Muscle layer of duodenum (tissue), 2 donors: ENCODE data around the gene HIP1R.
"Not testable (repeated sequence)": the region's sequence is repeated elsewhere in the genome, so short reads cannot be mapped to it uniquely, and the experiment has no call there.

Experiments
- H3K27ac ChIP-seq: one replicate; pipeline ENCODE4 v1.7.0; 2013; ENCODE audit warnings: mild to moderate bottlenecking, low read length
- H3K27me3 ChIP-seq: one replicate; pipeline ENCODE4 v1.7.0; 2013; ENCODE audit warnings: low read depth, mild to moderate bottlenecking, control low read depth, low read length
- H3K36me3 ChIP-seq, 2 donors: one replicate each; pipeline ENCODE4 v1.7.0; 2013; ENCODE audit warnings: low read length in 2 of 2, control low read depth in 1 of 2, mild to moderate bottlenecking in 1 of 2; ENCODE audit not compliant: insufficient read depth in 2 of 2, control insufficient read depth in 1 of 2
- H3K4me1 ChIP-seq, 2 donors: one replicate each; pipeline ENCODE4 v1.7.0; 2013; ENCODE audit warnings: low read length in 2 of 2, mild to moderate bottlenecking in 2 of 2, control low read depth in 1 of 2, moderate library complexity in 1 of 2; ENCODE audit not compliant: insufficient read depth in 2 of 2, control insufficient read depth in 1 of 2
- H3K4me3 ChIP-seq, 2 donors: one replicate each; pipeline ENCODE4 v1.7.0; 2013; ENCODE audit warnings: low read length in 2 of 2, low read depth in 1 of 2, mild to moderate bottlenecking in 1 of 2
- H3K9me3 ChIP-seq, 2 donors: one replicate each; pipeline ENCODE4 v1.7.0; 2013; ENCODE audit warnings: low read length in 2 of 2, control low read depth in 1 of 2, mild to moderate bottlenecking in 1 of 2; ENCODE audit not compliant: control insufficient read depth in 1 of 2
- donor health status: healthy.

The HIP1R gene

DNA sequence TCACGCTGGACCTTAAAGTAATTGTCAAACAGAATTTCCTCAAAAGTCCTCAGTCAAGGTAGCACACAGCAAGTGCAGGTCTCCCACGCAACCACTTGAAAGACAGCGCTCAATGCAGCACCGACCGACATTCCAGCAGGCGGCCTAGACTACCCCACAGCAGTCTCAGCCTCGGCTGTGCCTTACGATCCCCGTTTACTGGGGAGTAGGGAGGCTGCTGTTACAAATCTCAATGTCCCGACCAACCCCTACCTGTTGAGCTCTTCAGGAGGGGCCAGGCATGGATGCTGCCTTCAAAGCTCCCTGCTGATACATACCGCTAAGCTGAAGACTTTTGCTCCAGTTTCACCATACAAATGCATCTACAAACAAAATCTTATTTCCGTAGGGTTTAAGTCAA lies 38.8 kb downstream of the HIP1R start:
- no peaks in the 10 kb centered on the region for H3K9me3 ChIP-seq
- no peak overlapping the region for H3K27ac ChIP-seq
- H3K4me3 ChIP-seq: no peak overlapping the region
- H3K27me3 ChIP-seq: no peaks in the 10 kb centered on the region
- peaks cover 29 to 50% of the 10 kb centered on the region in 2 donors for H3K4me1 ChIP-seq
- H3K36me3 ChIP-seq: peaks cover 7 to 13% of the 10 kb centered on the region in 2 donors

- no peak overlapping the region for H3K27ac ChIP-seq
- peaks cover 28 to 41% of the 10 kb centered on the region in 2 donors for H3K4me1 ChIP-seq
- H3K4me3 ChIP-seq: no peak overlapping the region
- H3K9me3 ChIP-seq: no peaks in the 10 kb centered on the region
- H3K27me3 ChIP-seq: no peaks in the 10 kb centered on the region
- H3K36me3 ChIP-seq: no peaks in the 10 kb centered on the region
Observed at GRCh38 chr12:122875590-122876220, 40.4 kb downstream of the HIP1R start.

GRCh38 chr12:122876281-122876680 lies 41.0 kb downstream of the HIP1R start:
- not testable (repeated sequence) for H3K27me3 ChIP-seq, H3K27ac ChIP-seq
- peaks cover 26 to 35% of the 10 kb centered on the region in 2 donors for H3K4me1 ChIP-seq

GRCh38 chr12:122876731-122877130 lies 41.5 kb downstream of the HIP1R start:
- Histone ChIP-seq H3K27ac (no peak overlapping the region), H3K4me3 (no peak overlapping the region), H3K27me3 (no peaks in the 10 kb centered on the region), H3K9me3 (no peaks in the 10 kb centered on the region), H3K36me3 (no peaks in the 10 kb centered on the region), H3K4me1 (peaks cover 21 to 31% of the 10 kb centered on the region in 2 donors)

More at GRCh38 chr12:122876281-122876680, 41.0 kb downstream of the HIP1R start:
- not testable (repeated sequence) for H3K4me3 ChIP-seq, H3K9me3 ChIP-seq, H3K36me3 ChIP-seq

DNA sequence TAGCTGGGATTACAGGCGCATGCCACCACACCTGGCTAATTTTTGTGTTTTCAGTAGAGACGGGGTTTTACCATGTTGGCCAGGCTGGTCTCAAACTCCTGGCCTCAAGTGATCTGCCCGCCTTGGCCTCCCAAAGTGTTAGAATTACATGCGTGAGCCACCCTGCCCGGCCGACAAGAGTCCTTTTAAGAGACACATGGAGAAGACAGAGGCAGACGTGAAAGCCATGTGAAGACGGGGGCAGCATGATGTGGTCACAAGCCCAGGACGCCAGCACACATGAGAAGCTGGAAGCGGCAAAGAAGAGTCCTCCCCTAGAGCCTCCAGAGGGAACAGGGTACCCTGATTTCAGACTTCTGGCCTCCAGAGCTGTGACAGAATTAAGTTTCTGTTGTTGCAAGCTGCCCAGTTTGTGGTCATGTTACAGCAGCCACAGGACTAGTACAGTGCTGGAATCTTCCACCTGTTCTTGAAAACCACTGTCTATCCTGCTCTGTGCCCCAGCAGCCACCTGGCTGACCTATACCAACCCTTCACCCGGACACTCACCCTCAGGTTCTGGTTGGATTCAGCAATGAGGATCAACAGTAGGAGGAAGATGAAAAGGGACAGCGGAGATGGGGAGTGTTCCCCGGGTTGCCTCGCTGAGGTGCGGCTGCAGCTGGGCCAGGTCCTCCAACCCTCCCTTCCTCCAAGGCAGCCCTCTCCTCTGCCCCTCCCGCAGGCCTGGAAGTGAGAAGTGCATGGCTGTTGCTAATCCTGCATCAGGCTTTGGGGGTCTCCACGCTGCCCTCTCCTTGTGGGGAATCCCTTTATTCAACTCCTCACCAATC lies 43.7 kb downstream of the HIP1R start:
- H3K9me3 ChIP-seq: no peaks in the 10 kb centered on the region
- peaks cover 17 to 19% of the 10 kb centered on the region in 2 donors for H3K4me1 ChIP-seq
- no peaks in the 10 kb centered on the region for H3K36me3 ChIP-seq
- no peaks in the 10 kb centered on the region for H3K27me3 ChIP-seq
- no peak overlapping the region for H3K27ac ChIP-seq
- H3K4me3 ChIP-seq: no peak overlapping the region

DNA sequence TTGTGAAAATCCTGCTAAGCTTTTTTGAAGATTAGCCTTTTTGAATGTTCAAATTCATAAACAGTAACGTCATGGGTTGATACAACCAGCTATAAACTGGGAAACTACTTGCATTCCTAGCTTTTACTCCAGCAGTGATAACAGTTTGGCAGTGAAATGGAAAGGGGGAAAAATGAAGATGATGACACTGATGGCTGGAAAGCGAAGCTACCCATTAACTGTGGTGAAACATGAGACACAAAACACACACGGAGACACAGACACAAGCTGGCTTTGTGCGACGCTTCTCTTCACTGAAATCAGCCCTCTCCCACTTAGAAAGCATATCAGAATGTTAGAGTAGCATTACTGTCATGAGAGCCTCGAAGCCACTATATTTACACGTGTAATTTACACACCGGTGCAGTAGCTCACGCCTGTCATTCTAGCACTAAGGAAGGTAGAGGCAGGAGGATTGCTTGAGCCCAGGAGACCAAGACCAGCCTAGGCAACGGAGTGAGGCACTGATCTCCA lies 45.0 kb downstream of the HIP1R start:
- H3K27me3 ChIP-seq: no peaks in the 10 kb centered on the region
- H3K4me3 ChIP-seq: no peak overlapping the region
- H3K27ac ChIP-seq: no peak overlapping the region
- H3K4me1 ChIP-seq: peaks cover 16 to 22% of the 10 kb centered on the region in 2 donors
- H3K9me3 ChIP-seq: no peaks in the 10 kb centered on the region
- H3K36me3 ChIP-seq: no peaks in the 10 kb centered on the region

- H3K27ac ChIP-seq: no peak overlapping the region
- H3K27me3 ChIP-seq: no peaks in the 10 kb centered on the region
- peaks cover 11 to 20% of the 10 kb centered on the region in 2 donors for H3K4me1 ChIP-seq
- no peak overlapping the region for H3K4me3 ChIP-seq
- no peaks in the 10 kb centered on the region for H3K9me3 ChIP-seq
- H3K36me3 ChIP-seq: no peaks in the 10 kb centered on the region
Observed at GRCh38 chr12:122880668-122881067, 45.4 kb downstream of the HIP1R start.

DNA sequence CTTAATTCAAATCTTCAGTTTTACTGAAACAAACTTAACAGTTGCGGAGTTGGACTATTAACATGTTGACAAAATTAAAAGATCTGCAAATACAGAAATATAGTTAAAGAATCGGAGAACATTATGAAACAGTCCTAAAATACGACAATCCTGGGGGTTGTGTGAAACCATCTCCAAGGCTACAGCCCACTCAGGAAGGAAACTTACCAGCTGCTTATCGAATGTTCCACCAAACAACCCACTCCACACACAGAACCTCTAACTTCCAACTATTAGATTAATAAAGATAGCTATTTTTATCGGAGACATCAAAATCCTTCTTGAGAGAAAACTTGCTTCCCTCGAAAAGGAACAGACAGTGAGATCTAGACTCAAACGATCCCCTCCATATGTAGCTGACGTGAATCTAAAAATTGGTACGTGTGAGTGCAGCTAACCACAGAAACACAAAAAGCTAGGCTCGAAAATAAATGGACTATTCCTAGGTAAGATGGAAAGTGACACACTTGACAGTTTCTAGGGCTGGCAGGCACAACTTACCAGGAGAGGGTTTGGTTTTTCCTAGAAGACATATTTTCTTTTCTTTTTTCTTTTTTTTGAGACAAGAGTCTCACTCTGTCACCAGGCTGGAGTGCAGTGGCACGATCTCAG lies 47.8 kb downstream of the HIP1R start:
- no peaks in the 10 kb centered on the region for H3K27me3 ChIP-seq
- no peaks in the 10 kb centered on the region for H3K36me3 ChIP-seq
- no peaks in the 10 kb centered on the region for H3K9me3 ChIP-seq
- no peak overlapping the region for H3K27ac ChIP-seq
- H3K4me3 ChIP-seq: no peak overlapping the region
- H3K4me1 ChIP-seq: peaks cover 21 to 31% of the 10 kb centered on the region in 2 donors

DNA sequence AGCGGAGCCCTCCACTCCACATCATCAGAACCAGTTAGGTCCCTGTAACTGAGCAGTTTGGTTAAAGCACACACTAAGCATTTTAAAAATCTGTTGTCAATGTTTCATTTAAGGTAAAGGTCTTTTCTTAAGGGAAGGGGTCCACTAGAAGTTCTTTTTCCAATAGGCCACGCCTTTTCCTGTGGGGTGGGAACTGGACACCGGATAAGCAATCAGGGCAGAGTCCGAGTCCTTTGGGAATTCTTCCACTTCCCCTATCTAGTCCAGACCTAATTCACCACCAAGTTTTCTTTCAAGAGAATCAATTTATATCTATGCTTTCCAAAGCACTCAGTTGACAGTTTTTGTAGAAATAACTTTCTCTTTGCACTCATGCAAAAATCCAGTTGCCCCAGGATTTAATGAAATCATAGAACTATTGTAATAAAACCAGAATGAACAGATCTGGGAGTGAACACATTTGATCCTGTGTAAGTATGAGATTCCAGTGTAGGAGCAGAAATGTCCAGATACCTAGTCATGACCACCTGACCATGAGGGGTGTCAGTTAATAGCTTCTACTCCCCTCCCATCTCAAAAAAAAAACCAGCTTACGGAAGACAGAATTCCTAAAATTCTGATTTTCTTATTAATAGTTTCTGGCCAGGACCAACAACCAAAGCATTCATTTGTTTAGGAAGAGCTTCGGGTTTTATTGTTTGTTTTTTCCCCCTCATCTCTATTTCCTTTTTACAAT lies 49.0 kb downstream of the HIP1R start:
- H3K9me3 ChIP-seq: no peaks in the 10 kb centered on the region
- no peaks in the 10 kb centered on the region for H3K27me3 ChIP-seq
- H3K4me1 ChIP-seq: peaks cover 33 to 39% of the 10 kb centered on the region in 2 donors
- H3K36me3 ChIP-seq: no peaks in the 10 kb centered on the region
- no peak overlapping the region for H3K27ac ChIP-seq
- H3K4me3 ChIP-seq: no peak overlapping the region

DNA sequence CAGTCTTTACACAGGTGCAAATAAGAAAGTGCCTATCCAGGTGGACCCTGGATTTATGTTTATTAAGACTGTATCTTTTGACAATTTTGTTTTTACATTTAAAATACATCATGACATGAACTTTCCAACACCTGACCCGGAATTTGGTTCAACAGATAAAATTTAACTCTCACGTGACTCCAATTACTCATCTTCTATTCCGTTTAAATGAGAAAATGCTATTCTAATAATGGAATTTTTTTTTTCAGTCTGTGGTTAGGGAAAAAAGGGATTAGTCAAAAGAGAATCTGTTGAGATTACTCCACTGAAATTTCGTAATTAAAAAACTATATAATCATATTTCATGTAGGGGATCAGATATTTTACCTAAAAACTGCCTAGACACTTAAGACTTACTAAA lies 49.6 kb downstream of the HIP1R start:
- Histone ChIP-seq H3K4me3 (no peak overlapping the region), H3K4me1 (peaks cover 33 to 39% of the 10 kb centered on the region in 2 donors), H3K27ac (no peak overlapping the region), H3K27me3 (no peaks in the 10 kb centered on the region), H3K9me3 (no peaks in the 10 kb centered on the region), H3K36me3 (no peaks in the 10 kb centered on the region)

DNA sequence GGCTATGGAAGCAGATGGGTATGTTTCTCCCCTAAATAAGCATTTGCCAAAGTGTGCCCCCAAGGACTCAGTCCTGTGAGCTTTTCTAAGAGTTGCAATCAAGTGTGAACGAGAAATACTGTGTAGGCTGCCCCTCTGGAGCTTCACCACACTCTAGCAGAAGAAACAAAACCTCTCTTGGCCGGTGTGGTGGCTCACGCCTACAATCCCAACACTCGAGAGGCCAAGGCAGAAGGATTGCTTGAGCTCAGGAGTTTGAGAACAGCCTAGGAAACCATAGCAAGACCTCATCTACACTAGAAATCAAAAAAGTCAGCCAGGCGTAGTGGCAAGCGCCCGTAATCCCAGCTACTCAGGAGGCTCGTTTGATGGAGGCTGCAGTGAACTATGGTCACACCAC lies 50.9 kb downstream of the HIP1R start:
- no peak overlapping the region for H3K27ac ChIP-seq
- no peaks in the 10 kb centered on the region for H3K9me3 ChIP-seq
- no peak overlapping the region for H3K4me3 ChIP-seq
- H3K4me1 ChIP-seq: peaks cover 39 to 41% of the 10 kb centered on the region in 2 donors
- H3K36me3 ChIP-seq: no peaks in the 10 kb centered on the region
- H3K27me3 ChIP-seq: no peaks in the 10 kb centered on the region
